ENCODE results near the gene FBXW7. TPM values are rescaled to one million over a fixed set of nuclear protein-coding genes. Genes with fewer than 3 reads are reported as not detected.
A peak's percentile ranks its signal among the peaks of the same experiment; 100 is the strongest.

Gene FBXW7
- total RNA-seq, 2 experiments from 2014 or later: 128 to 140 TPM

- Histone ChIP-seq H3K27me3 (ENCODE audit: control insufficient read depth in 1 of 2, insufficient read depth in 2 of 2, low read length in 2 of 2) (no peaks in the 10 kb centered on the region), H3K27ac (ENCODE audit: low read depth in 1 of 2, low read length in 2 of 2) (no peak overlapping the region), H3K4me3 (ENCODE audit: low read length) (no peak overlapping the region), H3K36me3 (ENCODE audit: insufficient read depth, low read length) (peaks cover under 1% of the 10 kb centered on the region), H3K9me3 (ENCODE audit: control insufficient read depth in 1 of 2, insufficient read depth in 1 of 2, low read length in 2 of 2) (no peaks in the 10 kb centered on the region), H3K4me1 (ENCODE audit: insufficient read depth, low read length) (no peaks in the 10 kb centered on the region)
- POLR2A ChIA-PET: interaction anchor here (0.9 kb wide), 1 partner anchor 15 kb away, joined by 3 read pairs; no protein-coding TSS in a partner anchor
- ATAC-seq (ENCODE audit: poor library complexity): no peak
- Mint-ChIP-seq H3K27ac (no peak overlapping the region), H3K9me3 (no peaks in the 10 kb centered on the region), H3K4me1 (ENCODE audit: low read depth) (peaks cover 62% of the 10 kb centered on the region), H3K27me3 (no peaks in the 10 kb centered on the region), H3K4me3 (no peak overlapping the region), H3K36me3 (ENCODE audit: low read depth) (peaks cover 18% of the 10 kb centered on the region)
- CTCF ChIA-PET: interaction anchor here (0.9 to 2.3 kb wide), 3 partner anchors 11 to 32 kb away, joined by 3 to 11 read pairs (median 8); no protein-coding TSS in a partner anchor
- no peak for DNase-seq
- TF ChIP-seq CTCF (IDR thresholded peaks at IDR 0.05): no peak
- intact Hi-C loops (cut with DNase I, micrococcal nuclease): no loop called here
Measured at GRCh38 chr4:152486429-152487389, 49.2 kb downstream of the FBXW7 start.

DNA sequence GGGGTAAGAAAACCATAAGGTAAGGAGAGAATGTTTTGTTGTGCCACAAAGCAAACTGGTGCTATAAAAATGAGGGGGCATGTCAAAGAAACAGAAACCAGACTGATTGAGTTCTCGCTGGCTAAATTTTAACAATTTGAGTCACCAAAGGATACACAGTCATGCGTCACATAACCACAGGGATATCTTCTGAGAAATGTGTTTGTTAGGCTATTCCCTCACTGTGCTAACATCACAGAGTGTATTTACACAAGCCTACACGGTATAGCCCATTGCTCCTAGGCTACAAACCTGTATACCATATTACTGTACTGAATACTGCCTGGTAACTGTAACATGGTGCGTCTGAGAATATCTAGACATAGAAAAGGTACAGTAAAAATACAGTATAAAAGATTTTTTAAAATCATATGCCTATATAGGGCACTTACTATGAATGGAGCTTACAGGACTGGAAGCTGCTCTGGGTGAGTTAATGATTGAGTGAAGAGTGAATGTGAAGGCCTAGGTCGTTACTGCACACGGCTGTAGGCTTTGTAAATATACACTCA lies 50.1 kb downstream of the FBXW7 start:
- Histone ChIP-seq H3K36me3 (ENCODE audit: insufficient read depth, low read length) (peaks cover 3% of the 10 kb centered on the region), H3K4me3 (ENCODE audit: low read length) (no peak overlapping the region), H3K9me3 (ENCODE audit: control insufficient read depth in 1 of 2, insufficient read depth in 1 of 2, low read length in 2 of 2) (no peaks in the 10 kb centered on the region), H3K27ac (ENCODE audit: low read depth in 1 of 2, low read length in 2 of 2) (no peak overlapping the region), H3K4me1 (ENCODE audit: insufficient read depth, low read length) (no peaks in the 10 kb centered on the region), H3K27me3 (ENCODE audit: control insufficient read depth in 1 of 2, insufficient read depth in 2 of 2, low read length in 2 of 2) (no peaks in the 10 kb centered on the region)
- DNase-seq (peak in 5 of 14 experiments; percentile 0 to 74 (median 59)), ATAC-seq (ENCODE audit: poor library complexity) (peak; percentile 98)
- Mint-ChIP-seq H3K27ac (peak overlapping the region; percentile 15), H3K4me1 (ENCODE audit: low read depth) (peaks cover 57% of the 10 kb centered on the region), H3K9me3 (peaks cover 2% of the 10 kb centered on the region), H3K4me3 (no peak overlapping the region), H3K36me3 (ENCODE audit: low read depth) (peaks cover 27% of the 10 kb centered on the region), H3K27me3 (no peaks in the 10 kb centered on the region)
- ChIA-PET POLR2A (no interaction called here), CTCF (interaction anchor here (0.9 to 2.3 kb wide), 3 partner anchors 12 to 31 kb away, joined by 3 to 11 read pairs (median 8); no protein-coding TSS in a partner anchor)
- intact Hi-C loops (cut with DNase I, micrococcal nuclease): no loop called here
- TF ChIP-seq CTCF (IDR thresholded peaks at IDR 0.05): no peak

DNA sequence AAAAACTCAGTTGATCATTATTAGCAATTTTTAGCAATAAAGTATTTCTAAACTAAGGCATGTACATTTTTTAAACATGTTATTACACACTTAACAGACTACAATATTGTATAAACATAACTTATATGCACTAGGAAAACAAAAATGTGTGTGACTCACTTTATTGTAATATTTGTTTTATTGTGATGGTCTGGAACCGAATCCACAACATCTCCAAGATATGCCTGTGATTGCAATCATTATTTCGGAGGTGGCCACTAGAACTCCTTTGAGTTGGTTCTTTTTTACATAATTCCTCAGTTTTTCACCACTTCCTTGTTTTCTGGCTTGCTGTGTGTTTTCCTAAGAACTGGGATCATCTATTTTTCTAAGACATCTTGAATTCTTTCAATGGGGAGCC lies 53.7 kb downstream of the FBXW7 start:
- no peak overlapping the region for H3K27ac Mint-ChIP-seq
- DNase-seq (no peak), ATAC-seq (ENCODE audit: poor library complexity) (no peak)
- CTCF ChIA-PET: no interaction called here
- H3K4me1 ChIP-seq (ENCODE audit: insufficient read depth, low read length): no peaks in the 10 kb centered on the region
- H3K4me1 Mint-ChIP-seq (ENCODE audit: low read depth): peaks cover 59% of the 10 kb centered on the region
- peaks cover 39% of the 10 kb centered on the region for H3K36me3 Mint-ChIP-seq (ENCODE audit: low read depth)
- H3K36me3 ChIP-seq (ENCODE audit: insufficient read depth, low read length): peaks cover 3% of the 10 kb centered on the region
- H3K9me3 Mint-ChIP-seq: peaks cover 2% of the 10 kb centered on the region
- intact Hi-C loops (cut with DNase I, micrococcal nuclease): no loop called here
- no peaks in the 10 kb centered on the region for H3K27me3 ChIP-seq (ENCODE audit: control insufficient read depth in 1 of 2, insufficient read depth in 2 of 2, low read length in 2 of 2)
- H3K4me3 ChIP-seq (ENCODE audit: low read length): no peak overlapping the region
- TF ChIP-seq CTCF (IDR thresholded peaks at IDR 0.05): no peak
- H3K4me3 Mint-ChIP-seq: no peak overlapping the region
- POLR2A ChIA-PET: no interaction called here
- H3K27ac ChIP-seq (ENCODE audit: low read depth in 1 of 2, low read length in 2 of 2): no peak overlapping the region
- H3K9me3 ChIP-seq (ENCODE audit: control insufficient read depth in 1 of 2, insufficient read depth in 1 of 2, low read length in 2 of 2): no peaks in the 10 kb centered on the region
- H3K27me3 Mint-ChIP-seq: no peaks in the 10 kb centered on the region

Data from CD4-positive, alpha-beta T cell (primary cell).